Measurements from ENCODE around the gene OSM. TPM values are rescaled to one million over a fixed set of nuclear protein-coding genes. Genes with fewer than 3 reads are reported as not detected.

OSM gene
- total RNA-seq, 1 donor from 2014 or later, result 1.7 TPM

GRCh38 chr22:30282616-30283046, 16.0 kb upstream of the OSM start:
- intact Hi-C loops (cut with micrococcal nuclease), result no loop called here
- DNase-seq, result no peak
- ATAC-seq (ENCODE audit: low read depth), result no peak
- H3K9me3 Mint-ChIP-seq, result no peaks in the 10 kb centered on the region
- H3K4me3 Mint-ChIP-seq, result no peak overlapping the region
- ChIA-PET POLR2A (interaction anchor here (0.7 kb wide), 1 partner anchor 21 kb away, joined by 10 read pairs; no protein-coding TSS in a partner anchor), CTCF (interaction anchor here (1.0 to 1.8 kb wide), 2 partner anchors 20 to 22 kb away, joined by 4 to 6 read pairs; no protein-coding TSS in a partner anchor)
- no peak for TF ChIP-seq CTCF (IDR thresholded peaks at IDR 0.05)
- H3K36me3 Mint-ChIP-seq (ENCODE audit: low read depth), result peaks cover 5% of the 10 kb centered on the region
- H3K27me3 Mint-ChIP-seq, result peaks cover 18% of the 10 kb centered on the region
- H3K4me1 Mint-ChIP-seq, result peaks cover 5% of the 10 kb centered on the region
- H3K27ac Mint-ChIP-seq, result no peak overlapping the region

GRCh38 chr22:30280505-30280904, 13.9 kb upstream of the OSM start:
- Mint-ChIP-seq H3K27me3 (peaks cover 25% of the 10 kb centered on the region), H3K27ac (no peak overlapping the region), H3K36me3 (ENCODE audit: low read depth) (peaks cover 5% of the 10 kb centered on the region), H3K4me1 (peaks cover 10% of the 10 kb centered on the region), H3K4me3 (no peak overlapping the region), H3K9me3 (no peaks in the 10 kb centered on the region)
- POLR2A ChIA-PET, result interaction anchor here (1.1 kb wide), 1 partner anchor 17 kb away, joined by 3 read pairs; no protein-coding TSS in a partner anchor
- intact Hi-C loops (cut with micrococcal nuclease), result no loop called here
- no peak for TF ChIP-seq CTCF (IDR thresholded peaks at IDR 0.05)
- DNase-seq, result no peak
- ATAC-seq (ENCODE audit: low read depth), result no peak
- CTCF ChIA-PET, result interaction anchor here (1.9 kb wide), 1 partner anchor 108 kb away, joined by 5 read pairs; no protein-coding TSS in a partner anchor

GRCh38 chr22:30279932-30280331, 13.3 kb upstream of the OSM start:
- peaks cover 5% of the 10 kb centered on the region for H3K36me3 Mint-ChIP-seq (ENCODE audit: low read depth)
- POLR2A ChIA-PET, result interaction anchor here (1.1 kb wide), 1 partner anchor 17 kb away, joined by 3 read pairs; no protein-coding TSS in a partner anchor
- H3K9me3 Mint-ChIP-seq, result no peaks in the 10 kb centered on the region
- CTCF ChIA-PET, result interaction anchor here (0.7 to 1.9 kb wide), 2 partner anchors 17 to 108 kb away, joined by 5 read pairs; no protein-coding TSS in a partner anchor
- H3K27ac Mint-ChIP-seq, result no peak overlapping the region
- intact Hi-C loops (cut with micrococcal nuclease), result no loop called here
- ATAC-seq (ENCODE audit: low read depth), result no peak
- H3K27me3 Mint-ChIP-seq, result peaks cover 25% of the 10 kb centered on the region
- no peak overlapping the region for H3K4me3 Mint-ChIP-seq
- no peak for TF ChIP-seq CTCF (IDR thresholded peaks at IDR 0.05)
- DNase-seq, result no peak
- peaks cover 10% of the 10 kb centered on the region for H3K4me1 Mint-ChIP-seq

GRCh38 chr22:30279046-30279788, 12.6 kb upstream of the OSM start:
- no peak for TF ChIP-seq CTCF (IDR thresholded peaks at IDR 0.05)
- POLR2A ChIA-PET, result no interaction called here
- DNase-seq (no peak), ATAC-seq (ENCODE audit: low read depth) (no peak)
- Mint-ChIP-seq H3K27me3 (peaks cover 25% of the 10 kb centered on the region), H3K36me3 (ENCODE audit: low read depth) (no peaks in the 10 kb centered on the region), H3K27ac (no peak overlapping the region), H3K4me1 (peaks cover 10% of the 10 kb centered on the region), H3K9me3 (no peaks in the 10 kb centered on the region), H3K4me3 (no peak overlapping the region)
- intact Hi-C loops (cut with micrococcal nuclease), result no loop called here
- CTCF ChIA-PET, result interaction anchor here (0.7 to 1.9 kb wide), 2 partner anchors 16 to 109 kb away, joined by 5 read pairs; no protein-coding TSS in a partner anchor
